HG03354 (cell line): ENCODE data around the gene SGK2.

Experiments used
- ATAC-seq: cut with Tn5 transposase; IDR thresholded peaks from one replicate; pipeline ENCODE4 v1.9.1; 2021; ENCODE audit warnings: mild to moderate bottlenecking; ENCODE audit not compliant: unreplicated experiment, poor library complexity, severe bottlenecking

Gene SGK2

GRCh38 chr20:43559147-43559987, 540 bp downstream of the SGK2 start:
- ATAC-seq, result no peak

- no peak for ATAC-seq
Measured at GRCh38 chr20:43560974-43561373, 2.1 kb downstream of the SGK2 start.

- no peak for ATAC-seq
Measured at GRCh38 chr20:43563429-43563828, 4.6 kb downstream of the SGK2 start.

GRCh38 chr20:43563991-43564390, 5.2 kb downstream of the SGK2 start:
- ATAC-seq, result no peak

- ATAC-seq, result no peak
Measured at GRCh38 chr20:43564455-43564854, 5.6 kb downstream of the SGK2 start.

- ATAC-seq, result no peak
Measured at GRCh38 chr20:43564993-43565757, 6.3 kb downstream of the SGK2 start.

GRCh38 chr20:43565758-43566104, 6.9 kb downstream of the SGK2 start:
- ATAC-seq, result no peak

GRCh38 chr20:43567477-43567876, 8.7 kb downstream of the SGK2 start:
- ATAC-seq, result no peak

GRCh38 chr20:43568706-43569105, 9.9 kb downstream of the SGK2 start:
- ATAC-seq, result no peak

- ATAC-seq, result no peak
Measured at GRCh38 chr20:43569282-43569681, 10.5 kb downstream of the SGK2 start.

GRCh38 chr20:43570496-43570895, 11.7 kb downstream of the SGK2 start:
- no peak for ATAC-seq

GRCh38 chr20:43571310-43571709, 12.5 kb downstream of the SGK2 start:
- ATAC-seq, result no peak

- ATAC-seq, result no peak
Measured at GRCh38 chr20:43571771-43572170, 12.9 kb downstream of the SGK2 start.

- ATAC-seq, result no peak
Measured at GRCh38 chr20:43572891-43573290, 14.1 kb downstream of the SGK2 start.

GRCh38 chr20:43576108-43576507, 17.3 kb downstream of the SGK2 start:
- ATAC-seq, result no peak

GRCh38 chr20:43579861-43580793, 21.3 kb downstream of the SGK2 start:
- no peak for ATAC-seq

- no peak for ATAC-seq
Measured at GRCh38 chr20:43583133-43583864, 24.5 kb downstream of the SGK2 start.

GRCh38 chr20:43583982-43584432, 25.2 kb downstream of the SGK2 start:
- no peak for ATAC-seq

- no peak for ATAC-seq
Measured at GRCh38 chr20:43584448-43585136, 25.8 kb downstream of the SGK2 start.
